ENCODE data around the gene RND2. TPM values are rescaled to one million over a fixed set of nuclear protein-coding genes. Genes with fewer than 3 reads are reported as not detected.
"Not testable (repeated sequence)": the region's sequence is repeated elsewhere in the genome, so short reads cannot be mapped to it uniquely, and the experiment has no call there.

RND2 gene
- total RNA-seq, 2 donors from 2014 or later, result 1.6 to 4.3 TPM

DNA sequence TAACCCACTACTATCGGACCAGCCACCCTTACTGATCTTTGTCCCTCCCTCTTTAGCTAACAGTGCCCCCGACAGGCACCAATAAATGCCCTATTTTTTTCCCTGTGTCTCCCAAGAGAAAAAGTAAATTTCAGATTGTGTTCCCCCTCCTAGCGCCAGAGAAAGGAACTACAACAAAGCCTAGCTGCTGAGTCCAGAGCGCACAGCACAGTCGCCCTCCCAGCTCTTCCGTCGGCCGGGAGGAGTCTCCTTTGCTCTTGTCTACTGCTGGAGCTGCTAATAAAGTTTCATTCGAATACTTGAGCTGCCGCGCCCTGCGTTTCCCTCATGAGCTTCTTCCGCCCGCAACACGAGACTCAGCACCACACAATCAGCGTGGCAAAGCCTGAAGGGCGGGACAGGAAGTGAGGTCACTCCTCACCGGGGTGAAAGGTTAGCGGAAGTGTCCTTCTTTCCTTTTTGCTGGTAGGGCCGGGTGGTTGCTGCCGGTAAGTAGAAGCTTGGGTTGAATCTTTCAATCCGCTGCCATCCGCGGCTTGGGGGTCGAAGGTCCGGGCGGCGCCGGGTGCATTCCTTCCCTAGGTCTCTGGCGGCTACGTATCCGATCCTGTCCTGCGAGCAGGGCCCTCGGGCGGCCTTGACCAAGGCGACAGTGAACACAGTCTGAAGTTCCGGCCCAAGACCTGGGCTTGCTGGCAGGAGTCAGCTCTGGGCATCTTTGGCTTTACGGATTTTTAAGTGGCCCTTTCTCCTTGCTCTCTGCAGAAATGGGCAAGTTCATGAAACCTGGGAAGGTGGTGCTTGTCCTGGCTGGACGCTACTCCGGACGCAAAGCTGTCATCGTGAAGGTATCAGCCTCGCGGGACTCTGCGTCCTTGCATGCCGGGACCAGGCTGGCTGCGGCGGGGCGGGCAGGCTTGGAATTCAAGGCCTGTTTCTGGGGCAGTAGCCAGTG is 26.8 kb upstream of the RND2 start, which contains the start of gene RPL27:
Gene RPL27 (plus strand): TSS at position 436 of the 955 bp plus-strand sequence. CDS start 332 bp downstream, at position 768.
- peak; percentile 99 for DNase-seq (ENCODE audit: low spot score)
- no peaks in the 10 kb centered on the region for H3K27me3 ChIP-seq (replicated peaks; ENCODE audit: insufficient read depth)
- peak; percentile 100 for TF ChIP-seq POLR2AphosphoS5 (IDR thresholded peaks at IDR 0.05)
- TF ChIP-seq POLR2A (IDR thresholded peaks at IDR 0.05), result peak; percentile 82
- TF ChIP-seq, protein P1, sequence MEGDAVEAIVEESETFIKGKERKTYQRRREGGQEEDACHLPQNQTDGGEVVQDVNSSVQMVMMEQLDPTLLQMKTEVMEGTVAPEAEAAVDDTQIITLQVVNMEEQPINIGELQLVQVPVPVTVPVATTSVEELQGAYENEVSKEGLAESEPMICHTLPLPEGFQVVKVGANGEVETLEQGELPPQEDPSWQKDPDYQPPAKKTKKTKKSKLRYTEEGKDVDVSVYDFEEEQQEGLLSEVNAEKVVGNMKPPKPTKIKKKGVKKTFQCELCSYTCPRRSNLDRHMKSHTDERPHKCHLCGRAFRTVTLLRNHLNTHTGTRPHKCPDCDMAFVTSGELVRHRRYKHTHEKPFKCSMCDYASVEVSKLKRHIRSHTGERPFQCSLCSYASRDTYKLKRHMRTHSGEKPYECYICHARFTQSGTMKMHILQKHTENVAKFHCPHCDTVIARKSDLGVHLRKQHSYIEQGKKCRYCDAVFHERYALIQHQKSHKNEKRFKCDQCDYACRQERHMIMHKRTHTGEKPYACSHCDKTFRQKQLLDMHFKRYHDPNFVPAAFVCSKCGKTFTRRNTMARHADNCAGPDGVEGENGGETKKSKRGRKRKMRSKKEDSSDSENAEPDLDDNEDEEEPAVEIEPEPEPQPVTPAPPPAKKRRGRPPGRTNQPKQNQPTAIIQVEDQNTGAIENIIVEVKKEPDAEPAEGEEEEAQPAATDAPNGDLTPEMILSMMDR (IDR thresholded peaks at IDR 0.05), result peak; percentile 80 to 99 (median 94)
- H3K4me1 ChIP-seq (replicated peaks), result no peaks in the 10 kb centered on the region
- intact Hi-C loops (cut with DNase I), result loop anchor here (2.0 to 5.0 kb wide), 2 partner anchors 17 to 151 kb away; partner anchors contain the start of genes PTGES3L and RUNDC1
- H3K36me3 ChIP-seq, result peaks cover 0 to 12% of the 10 kb centered on the region in 2 donors
- WGBS, result under 1% methylated on average over 49 of the region's 49 CpGs
- H3K9me3 ChIP-seq, result no peaks in the 10 kb centered on the region
- peak within 1 kb of the TSS; percentile 78 to 81 for H3K27ac ChIP-seq
- H3K4me3 ChIP-seq, result peak within 1 kb of the TSS; percentile 56 to 66

GRCh38 chr17:42999003-42999525 is 26.0 kb upstream of the RND2 start:
- 12% methylated on average over 10 of the region's 10 CpGs for WGBS
- intact Hi-C loops (cut with DNase I), result loop anchor here (2.0 to 5.0 kb wide), 2 partner anchors 18 to 152 kb away; partner anchors contain the start of genes PTGES3L and RUNDC1
- H3K4me1 ChIP-seq (replicated peaks), result no peaks in the 10 kb centered on the region
- peak overlapping the region; percentile 78 to 81 for H3K27ac ChIP-seq
- H3K36me3 ChIP-seq, result peaks cover 0 to 12% of the 10 kb centered on the region in 2 donors
- H3K27me3 ChIP-seq (replicated peaks; ENCODE audit: insufficient read depth), result no peaks in the 10 kb centered on the region
- no peaks in the 10 kb centered on the region for H3K9me3 ChIP-seq
- TF ChIP-seq POLR2A (IDR thresholded peaks at IDR 0.05) (no peak), POLR2AphosphoS5 (IDR thresholded peaks at IDR 0.05) (no peak)
- TF ChIP-seq, protein P1 (IDR thresholded peaks at IDR 0.05), result no peak
- H3K4me3 ChIP-seq, result peak overlapping the region; percentile 56 to 66
- DNase-seq (ENCODE audit: low spot score), result no peak

DNA sequence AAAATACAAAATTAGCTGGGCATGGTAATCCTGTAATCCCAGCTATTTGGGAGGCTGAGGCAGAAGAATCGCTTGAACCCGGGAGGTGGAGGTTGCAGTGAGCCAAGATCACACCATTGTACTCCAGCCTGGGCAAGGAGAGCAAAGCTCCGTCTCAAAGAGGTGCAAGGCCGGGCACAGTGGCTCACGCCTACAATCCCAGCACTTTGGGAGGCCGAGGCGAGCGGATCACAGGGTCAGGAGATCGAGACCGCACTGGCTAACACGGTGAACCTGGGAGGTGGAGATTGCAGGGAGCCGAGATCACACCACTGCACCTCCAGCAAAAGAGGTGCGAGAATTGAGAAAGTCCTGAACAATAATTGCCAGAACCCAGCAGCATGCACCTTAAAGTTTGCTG is 24.1 kb upstream of the RND2 start:
- H3K4me3 ChIP-seq; H3K27ac ChIP-seq; H3K4me1 ChIP-seq (replicated peaks); H3K9me3 ChIP-seq; DNase-seq (ENCODE audit: low spot score); intact Hi-C loops (cut with DNase I); H3K27me3 ChIP-seq (replicated peaks; ENCODE audit: insufficient read depth): not testable (repeated sequence)
- H3K36me3 ChIP-seq, result peaks cover 0 to 12% of the 10 kb centered on the region in 2 donors
- 90% methylated on average over 13 of the region's 13 CpGs for WGBS

- H3K27me3 ChIP-seq (replicated peaks; ENCODE audit: insufficient read depth), result no peaks in the 10 kb centered on the region
- WGBS, result 74% methylated on average over 5 of the region's 5 CpGs
- H3K36me3 ChIP-seq, result peaks cover 0 to 12% of the 10 kb centered on the region in 2 donors
- no peaks in the 10 kb centered on the region for H3K9me3 ChIP-seq
- no peak for TF ChIP-seq POLR2AphosphoS5 (IDR thresholded peaks at IDR 0.05)
- TF ChIP-seq, protein P1 (IDR thresholded peaks at IDR 0.05), result no peak
- no peak for TF ChIP-seq POLR2A (IDR thresholded peaks at IDR 0.05)
- H3K4me3 ChIP-seq, result no peak overlapping the region
- no peak for DNase-seq (ENCODE audit: low spot score)
- no peak overlapping the region for H3K27ac ChIP-seq
- no peaks in the 10 kb centered on the region for H3K4me1 ChIP-seq (replicated peaks)
- intact Hi-C loops (cut with DNase I), result no loop called here
These were observed 21.4 kb upstream of the RND2 start for GRCh38 chr17:43003542-43004172.
